GM19452 (cell line): Measurements from ENCODE around the gene PDGFC.

Experiments used
- ATAC-seq: cut with Tn5 transposase; IDR thresholded peaks from one replicate; pipeline ENCODE4 v1.9.1; 2021; ENCODE audit not compliant: unreplicated experiment

The PDGFC gene

GRCh38 chr4:156971676-156972378 lies at the start of gene PDGFC:
Gene PDGFC (minus strand): TSS chr4:156971799. CDS start chr4:156970903, 896 bp downstream.
- no peak for ATAC-seq

GRCh38 chr4:157020882-157021281 lies 49.3 kb upstream of the PDGFC start:
- ATAC-seq = no peak

- no peak for ATAC-seq
These were observed 47.4 kb upstream of the PDGFC start for GRCh38 chr4:157018920-157019490.

- ATAC-seq = no peak
These were observed 43.3 kb upstream of the PDGFC start for GRCh38 chr4:157014621-157015591.

- ATAC-seq = no peak
These were observed 42.1 kb upstream of the PDGFC start for GRCh38 chr4:157013656-157014055.

GRCh38 chr4:157012781-157013180 lies 41.2 kb upstream of the PDGFC start:
- no peak for ATAC-seq

- no peak for ATAC-seq
These were observed 40.7 kb upstream of the PDGFC start for GRCh38 chr4:157012296-157012695.

GRCh38 chr4:157010630-157011029 lies 39.0 kb upstream of the PDGFC start:
- ATAC-seq = no peak

GRCh38 chr4:157005831-157006230 lies 34.2 kb upstream of the PDGFC start:
- no peak for ATAC-seq

- ATAC-seq = no peak
These were observed 33.6 kb upstream of the PDGFC start for GRCh38 chr4:157005193-157005592.

GRCh38 chr4:157004279-157005161 lies 32.9 kb upstream of the PDGFC start:
- ATAC-seq = no peak

- no peak for ATAC-seq
These were observed 27.5 kb upstream of the PDGFC start for GRCh38 chr4:156999175-156999517.

GRCh38 chr4:156998500-156999174 lies 27.0 kb upstream of the PDGFC start:
- no peak for ATAC-seq

GRCh38 chr4:156992943-156993342 lies 21.3 kb upstream of the PDGFC start:
- ATAC-seq = no peak

- no peak for ATAC-seq
These were observed 19.6 kb upstream of the PDGFC start for GRCh38 chr4:156991161-156991560.

GRCh38 chr4:156983366-156983765 lies 11.8 kb upstream of the PDGFC start:
- no peak for ATAC-seq

GRCh38 chr4:156981262-156981769 lies 9.7 kb upstream of the PDGFC start:
- ATAC-seq = no peak

- no peak for ATAC-seq
These were observed 6.0 kb upstream of the PDGFC start for GRCh38 chr4:156977435-156978160.

- no peak for ATAC-seq
These were observed 4.5 kb upstream of the PDGFC start for GRCh38 chr4:156976147-156976546.
